ENCODE data around the gene NKPD1. TPM values are rescaled to one million over a fixed set of nuclear protein-coding genes. Genes with fewer than 3 reads are reported as not detected.

Gene NKPD1
- polyA plus RNA-seq, 1 donor (not counting 4 experiments of a cell fraction or from before 2014, with no cell fraction given): 0.37 TPM

- H3K36me3 ChIP-seq (ENCODE audit: control insufficient read depth in 2 of 2, extremely low read depth in 1 of 2, insufficient read depth in 2 of 2, low read length in 2 of 2): no peaks in the 10 kb centered on the region
- no peak overlapping the region for H3K27ac ChIP-seq (ENCODE audit: control insufficient read depth, insufficient read depth, low read length)
Measured at GRCh38 chr19:45172173-45172572, 11.4 kb upstream of the NKPD1 start.

GRCh38 chr19:45171211-45171623 lies 10.4 kb upstream of the NKPD1 start:
- H3K27ac ChIP-seq (ENCODE audit: control insufficient read depth, insufficient read depth, low read length): no peak overlapping the region
- no peak overlapping the region for H2AFZ ChIP-seq (ENCODE audit: control insufficient read depth, low read length)
- H3K4me1 ChIP-seq (ENCODE audit: control insufficient read depth, extremely low read depth, insufficient read depth, low read length): peaks cover 12% of the 10 kb centered on the region
- H3K79me2 ChIP-seq (ENCODE audit: control insufficient read depth, insufficient read depth, low read length): no peaks in the 10 kb centered on the region
- no peaks in the 10 kb centered on the region for H3K27me3 ChIP-seq (ENCODE audit: control insufficient read depth, extremely low read depth, insufficient read depth, low read length)
- TF ChIP-seq EZH2 (IDR thresholded peaks at IDR 0.05; ENCODE audit: low read length) (no peak), CTCF (optimal IDR thresholded peaks at IDR 0.05 in 1 of 3, IDR thresholded peaks at IDR 0.05 in 1 of 3, conservative IDR thresholded peaks at IDR 0.05 in 1 of 3; ENCODE audit: extremely low read depth in 1 of 3, insufficient read depth in 2 of 3, low read length in 3 of 3) (no peak)
- dilution Hi-C loops (cut with MboI; ENCODE audit: extremely low pct_ligation_motif_present, low sequenced_read_pairs): no loop called here
- no peak for DNase-seq (ENCODE audit: low read depth, low spot score)
- H4K20me1 ChIP-seq (ENCODE audit: control insufficient read depth, extremely low read depth, insufficient read depth, low read length): no peaks in the 10 kb centered on the region
- H3K4me3 ChIP-seq (ENCODE audit: control insufficient read depth in 2 of 3, extremely low read depth in 1 of 3, insufficient read depth in 2 of 3, low read depth in 1 of 3, low read length in 3 of 3): no peak overlapping the region
- H3K4me2 ChIP-seq (ENCODE audit: control insufficient read depth, extremely low read depth, insufficient read depth, low read depth, low read length): no peak overlapping the region
- no peak overlapping the region for H3K9ac ChIP-seq (ENCODE audit: control insufficient read depth, extremely low read depth, insufficient read depth, low read length)
- no peaks in the 10 kb centered on the region for H3K9me3 ChIP-seq (ENCODE audit: control insufficient read depth, low read depth, low read length)
- no peak for FAIRE-seq
- no peaks in the 10 kb centered on the region for H3K36me3 ChIP-seq (ENCODE audit: control insufficient read depth in 2 of 2, extremely low read depth in 1 of 2, insufficient read depth in 2 of 2, low read length in 2 of 2)
- H3K9me1 ChIP-seq (ENCODE audit: control insufficient read depth, extremely low read depth, insufficient read depth, low read length): no peaks in the 10 kb centered on the region

More at GRCh38 chr19:45172173-45172572, 11.4 kb upstream of the NKPD1 start:
- no peaks in the 10 kb centered on the region for H3K27me3 ChIP-seq (ENCODE audit: control insufficient read depth, extremely low read depth, insufficient read depth, low read length)
- peaks cover 11% of the 10 kb centered on the region for H3K4me1 ChIP-seq (ENCODE audit: control insufficient read depth, extremely low read depth, insufficient read depth, low read length)
- no peaks in the 10 kb centered on the region for H3K79me2 ChIP-seq (ENCODE audit: control insufficient read depth, insufficient read depth, low read length)
- no peak for TF ChIP-seq CTCF (optimal IDR thresholded peaks at IDR 0.05 in 1 of 3, IDR thresholded peaks at IDR 0.05 in 1 of 3, conservative IDR thresholded peaks at IDR 0.05 in 1 of 3; ENCODE audit: extremely low read depth in 1 of 3, insufficient read depth in 2 of 3, low read length in 3 of 3)
- no peak for TF ChIP-seq EZH2 (IDR thresholded peaks at IDR 0.05; ENCODE audit: low read length)
- H3K9me1 ChIP-seq (ENCODE audit: control insufficient read depth, extremely low read depth, insufficient read depth, low read length): no peaks in the 10 kb centered on the region
- no peak overlapping the region for H2AFZ ChIP-seq (ENCODE audit: control insufficient read depth, low read length)
- no peaks in the 10 kb centered on the region for H3K9me3 ChIP-seq (ENCODE audit: control insufficient read depth, low read depth, low read length)
- no peak overlapping the region for H3K4me3 ChIP-seq (ENCODE audit: control insufficient read depth in 2 of 3, extremely low read depth in 1 of 3, insufficient read depth in 2 of 3, low read depth in 1 of 3, low read length in 3 of 3)
- dilution Hi-C loops (cut with MboI; ENCODE audit: extremely low pct_ligation_motif_present, low sequenced_read_pairs): no loop called here
- DNase-seq (ENCODE audit: low read depth, low spot score) (no peak), FAIRE-seq (no peak)
- no peak overlapping the region for H3K4me2 ChIP-seq (ENCODE audit: control insufficient read depth, extremely low read depth, insufficient read depth, low read depth, low read length)
- no peaks in the 10 kb centered on the region for H4K20me1 ChIP-seq (ENCODE audit: control insufficient read depth, extremely low read depth, insufficient read depth, low read length)
- no peak overlapping the region for H3K9ac ChIP-seq (ENCODE audit: control insufficient read depth, extremely low read depth, insufficient read depth, low read length)

All from keratinocyte (primary cell).